ENCODE measurements around the gene CTSV. TPM values are rescaled to one million over a fixed set of nuclear protein-coding genes. Genes with fewer than 3 reads are reported as not detected.

Gene CTSV
- polyA plus RNA-seq, 1 donor (not counting 4 experiments of a cell fraction or from before 2014, with no cell fraction given): 101 TPM

Other genes with a start within 250 kb of the CTSV start
- gene ZNF782, start 184.6 kb downstream of the CTSV start, polyA plus RNA-seq: 1.2 to 2.0 TPM (median 1.4 TPM) in 3 replicates
- not detected in 3 replicates for gene NUTM2G, start 110.3 kb downstream of the CTSV start, polyA plus RNA-seq